ENCODE data around the gene EIF4G3. TPM values are rescaled to one million over a fixed set of nuclear protein-coding genes. Genes with fewer than 3 reads are reported as not detected.

The EIF4G3 gene
- total RNA-seq, 1 donor from 2014 or later: 39.3 TPM

- DNase-seq (ENCODE audit: extremely low spot score in 2 of 2): no peak
- no peaks in the 10 kb centered on the region for H3K9me3 ChIP-seq
- no peaks in the 10 kb centered on the region for H3K36me3 ChIP-seq
- intact Hi-C loops (cut with DNase I): no loop called here
- no peak for TF ChIP-seq POLR2AphosphoS5 (IDR thresholded peaks at IDR 0.05; ENCODE audit: insufficient read depth in 1 of 2, low read depth in 1 of 2)
- TF ChIP-seq CTCF (IDR thresholded peaks at IDR 0.05): no peak
- TF ChIP-seq POLR2A (IDR thresholded peaks at IDR 0.05): no peak
- no peak overlapping the region for H3K27ac ChIP-seq
- no peaks in the 10 kb centered on the region for H3K27me3 ChIP-seq
- peaks cover 14% of the 10 kb centered on the region for H3K4me1 ChIP-seq
- no peak overlapping the region for H3K4me3 ChIP-seq
Measured at GRCh38 chr1:20993716-20994575, 182.8 kb downstream of the EIF4G3 start.

- H3K4me1 ChIP-seq: peaks cover 14% of the 10 kb centered on the region
- intact Hi-C loops (cut with DNase I): no loop called here
Measured at GRCh38 chr1:20992322-20993056, 184.2 kb downstream of the EIF4G3 start.

GRCh38 chr1:20988943-20989342 lies 187.8 kb downstream of the EIF4G3 start:
- intact Hi-C loops (cut with DNase I): loop anchor here (10.0 kb wide), 1 partner anchor 206 kb away; no protein-coding TSS in a partner anchor
- Histone ChIP-seq H3K9me3 (no peaks in the 10 kb centered on the region), H3K27ac (no peak overlapping the region), H3K4me3 (no peak overlapping the region), H3K4me1 (peaks cover 14% of the 10 kb centered on the region), H3K36me3 (no peaks in the 10 kb centered on the region), H3K27me3 (no peaks in the 10 kb centered on the region)
- no peak for TF ChIP-seq POLR2AphosphoS5 (IDR thresholded peaks at IDR 0.05; ENCODE audit: insufficient read depth in 1 of 2, low read depth in 1 of 2)
- TF ChIP-seq POLR2A (IDR thresholded peaks at IDR 0.05): no peak
- TF ChIP-seq CTCF (IDR thresholded peaks at IDR 0.05): no peak
- DNase-seq (ENCODE audit: extremely low spot score in 2 of 2): no peak

More at GRCh38 chr1:20992322-20993056, 184.2 kb downstream of the EIF4G3 start:
- H3K9me3 ChIP-seq: no peaks in the 10 kb centered on the region
- DNase-seq (ENCODE audit: extremely low spot score in 2 of 2): no peak
- peak overlapping the region; percentile 40 for H3K27ac ChIP-seq
- TF ChIP-seq POLR2AphosphoS5 (IDR thresholded peaks at IDR 0.05; ENCODE audit: insufficient read depth in 1 of 2, low read depth in 1 of 2) (no peak), POLR2A (IDR thresholded peaks at IDR 0.05) (no peak)
- H3K4me3 ChIP-seq: no peak overlapping the region
- no peaks in the 10 kb centered on the region for H3K36me3 ChIP-seq
- no peaks in the 10 kb centered on the region for H3K27me3 ChIP-seq

GRCh38 chr1:20987831-20988825 lies 188.6 kb downstream of the EIF4G3 start:
- DNase-seq (ENCODE audit: extremely low spot score in 2 of 2): no peak
- Histone ChIP-seq H3K4me1 (peaks cover 14% of the 10 kb centered on the region), H3K27me3 (no peaks in the 10 kb centered on the region), H3K36me3 (no peaks in the 10 kb centered on the region), H3K27ac (no peak overlapping the region), H3K4me3 (no peak overlapping the region), H3K9me3 (no peaks in the 10 kb centered on the region)
- TF ChIP-seq POLR2AphosphoS5 (IDR thresholded peaks at IDR 0.05; ENCODE audit: insufficient read depth in 1 of 2, low read depth in 1 of 2) (no peak), CTCF (IDR thresholded peaks at IDR 0.05) (no peak), POLR2A (IDR thresholded peaks at IDR 0.05) (no peak)
- intact Hi-C loops (cut with DNase I): loop anchor here (10.0 kb wide), 1 partner anchor 207 kb away; no protein-coding TSS in a partner anchor
